MM.1S (cell line): Measurements from ENCODE around the gene TRAF3IP1.

Experiments
- DNase-seq: peaks from one replicate; pipeline ENCODE4 v3.0.0-alpha.2; 2015
- H2AFZ ChIP-seq: fragments of 300-600 bp; sonication (generic); 2 replicates; pipeline ENCODE4 v1.6.0; 2016; ENCODE audit warnings: antibody characterized with exemption, low read length
- H3F3A ChIP-seq: fragments of 300-600 bp; sonication (generic); 2 replicates; pipeline ENCODE4 v1.6.1; 2016; ENCODE audit warnings: mild to moderate bottlenecking, antibody characterized with exemption, low read length, moderate library complexity, mixed read lengths; ENCODE audit not compliant: insufficient read depth
- H3K27ac ChIP-seq: fragments of 300-600 bp; sonication (generic); 2 replicates; pipeline ENCODE4 v1.5.1; 2016; ENCODE audit warnings: mild to moderate bottlenecking, low read length
- H3K27me3 ChIP-seq: fragments of 300-600 bp; sonication (generic); replicated peaks from 2 replicates; pipeline ENCODE4 v1.6.0; 2016; ENCODE audit warnings: low read length; ENCODE audit not compliant: insufficient read depth
- H3K36me3 ChIP-seq: fragments of 300-600 bp; sonication (generic); replicated peaks from 2 replicates; pipeline ENCODE4 v1.6.1; 2016; ENCODE audit warnings: mild to moderate bottlenecking, low read length, mixed read lengths; ENCODE audit not compliant: insufficient read depth
- H3K4me1 ChIP-seq: fragments of 300-600 bp; sonication (generic); 2 replicates; pipeline ENCODE4 v1.6.1; 2016; ENCODE audit warnings: low read length, mixed read lengths
- H3K4me2 ChIP-seq: fragments of 300-600 bp; sonication (generic); 2 replicates; pipeline ENCODE4 v1.6.0; 2016; ENCODE audit warnings: low read depth, low read length
- H3K4me3 ChIP-seq: fragments of 300-600 bp; sonication (generic); 2 replicates; pipeline ENCODE4 v1.5.1; 2016; ENCODE audit warnings: low read length, mixed read lengths
- H3K79me2 ChIP-seq: fragments of 300-600 bp; sonication (generic); 2 replicates; pipeline ENCODE4 v1.6.1; 2016; ENCODE audit warnings: mixed run types, low read length, mixed read lengths
- H3K9ac ChIP-seq: fragments of 300-600 bp; sonication (generic); 2 replicates; pipeline ENCODE4 v1.6.1; 2016; ENCODE audit warnings: low read length, mixed read lengths
- H3K9me2 ChIP-seq: fragments of 300-600 bp; sonication (generic); replicated peaks from 2 replicates; pipeline ENCODE4 v1.6.1; 2016; ENCODE audit warnings: mild to moderate bottlenecking, low read length, mixed read lengths; ENCODE audit not compliant: insufficient read depth
- H3K9me3 ChIP-seq: fragments of 300-600 bp; sonication (generic); replicated peaks from 2 replicates; pipeline ENCODE4 v1.6.1; 2016; ENCODE audit warnings: mild to moderate bottlenecking, low read length, mixed read lengths; ENCODE audit not compliant: insufficient read depth
- H4K20me1 ChIP-seq: fragments of 300-600 bp; sonication (generic); 2 replicates; pipeline ENCODE4 v1.6.1; 2016; ENCODE audit warnings: mild to moderate bottlenecking, low read length, moderate library complexity, mixed read lengths; ENCODE audit not compliant: insufficient read depth
- CTCF ChIP-seq: fragments of 300-600 bp; sonication (generic); IDR thresholded peaks from 2 replicates; pipeline ENCODE4 v1.5.1; 2016; ENCODE audit warnings: antibody characterized with exemption, low read length, mixed read lengths
- EZH2 ChIP-seq: fragments of 300-600 bp; sonication (generic); optimal IDR thresholded peaks from 2 replicates; pipeline ENCODE3; 2017; ENCODE audit warnings: low read depth, mild to moderate bottlenecking, antibody characterized with exemption, low read length, mixed read lengths
- EZH2phosphoT487 ChIP-seq: fragments of 300-600 bp; sonication (generic); IDR thresholded peaks from 2 replicates; pipeline ENCODE4 v1.6.1; 2018; ENCODE audit warnings: antibody characterized with exemption, low read length

TRAF3IP1 gene

GRCh38 chr2:238381341-238382115 is 61.2 kb downstream of the TRAF3IP1 start:
- TF ChIP-seq CTCF = no peak
- DNase-seq = no peak
- H3K9me3 ChIP-seq = no peaks in the 10 kb centered on the region
- H3K27ac ChIP-seq = no peak overlapping the region
- no peak overlapping the region for H3K4me2 ChIP-seq
- no peaks in the 10 kb centered on the region for H3K27me3 ChIP-seq
- no peaks in the 10 kb centered on the region for H3K36me3 ChIP-seq
- no peaks in the 10 kb centered on the region for H3F3A ChIP-seq
- no peaks in the 10 kb centered on the region for H3K9me2 ChIP-seq
- no peak overlapping the region for H2AFZ ChIP-seq
- H3K9ac ChIP-seq = no peak overlapping the region
- H3K4me1 ChIP-seq = peaks cover 4% of the 10 kb centered on the region; the same call in 1 of the 2 replicates
- H3K79me2 ChIP-seq = no peaks in the 10 kb centered on the region
- no peak overlapping the region for H3K4me3 ChIP-seq
- H4K20me1 ChIP-seq = no peaks in the 10 kb centered on the region

DNA sequence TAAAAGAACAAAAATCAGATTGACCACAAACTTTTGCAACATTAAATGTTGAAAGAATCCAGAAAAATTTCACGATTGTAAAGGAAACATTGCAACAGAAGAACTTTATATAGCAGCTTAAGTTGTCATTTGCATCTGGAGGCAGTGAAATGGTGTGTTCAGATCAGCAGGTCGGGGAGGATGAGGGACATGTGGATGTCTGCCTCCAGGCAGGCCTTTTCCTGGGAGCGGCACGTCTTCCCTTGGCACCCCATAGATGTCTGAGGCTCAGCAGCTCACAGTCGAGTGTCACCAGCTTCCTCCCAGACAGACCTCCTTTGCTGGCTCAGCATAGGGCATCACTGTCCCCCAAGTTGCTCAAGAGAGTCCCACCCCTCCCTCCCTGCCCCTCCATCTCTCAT is 62.1 kb downstream of the TRAF3IP1 start:
- no peaks in the 10 kb centered on the region for H3K9me2 ChIP-seq
- H3K4me3 ChIP-seq = no peak overlapping the region
- no peaks in the 10 kb centered on the region for H3K4me1 ChIP-seq
- no peaks in the 10 kb centered on the region for H3K79me2 ChIP-seq
- H4K20me1 ChIP-seq = no peaks in the 10 kb centered on the region
- H3K36me3 ChIP-seq = no peaks in the 10 kb centered on the region
- H3K9me3 ChIP-seq = no peaks in the 10 kb centered on the region
- no peak overlapping the region for H2AFZ ChIP-seq
- no peak for DNase-seq
- no peak overlapping the region for H3K4me2 ChIP-seq
- no peak overlapping the region for H3K9ac ChIP-seq
- no peaks in the 10 kb centered on the region for H3F3A ChIP-seq
- TF ChIP-seq CTCF = no peak
- TF ChIP-seq EZH2phosphoT487 = no peak
- TF ChIP-seq EZH2 = no peak
- H3K27me3 ChIP-seq = no peaks in the 10 kb centered on the region
- H3K27ac ChIP-seq = no peak overlapping the region

DNA sequence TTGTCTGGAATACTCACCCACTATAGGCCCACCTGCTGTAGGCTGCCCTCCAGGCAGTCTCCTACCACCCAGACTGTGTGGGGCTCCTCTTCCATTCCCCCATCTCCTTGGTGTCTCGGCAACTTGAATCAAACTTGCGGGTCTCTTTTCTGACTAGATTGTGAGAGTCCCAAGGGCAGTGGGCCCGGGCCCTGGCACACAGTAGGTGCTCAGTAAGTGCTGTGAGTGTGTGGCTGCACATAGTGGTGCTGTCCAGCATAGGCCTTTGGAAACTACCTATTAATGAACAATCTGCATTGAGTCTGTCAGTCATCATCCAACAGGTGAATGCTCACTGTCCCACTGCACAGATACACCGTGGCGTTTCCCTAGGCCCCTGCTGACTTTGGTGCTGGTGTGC is 62.8 kb downstream of the TRAF3IP1 start:
- no peak for TF ChIP-seq CTCF
- no peak for TF ChIP-seq EZH2
- TF ChIP-seq EZH2phosphoT487 = no peak
- Histone ChIP-seq H3K4me1 (no peaks in the 10 kb centered on the region), H3K9me3 (no peaks in the 10 kb centered on the region), H2AFZ (no peak overlapping the region), H3K9ac (no peak overlapping the region), H3K4me3 (no peak overlapping the region), H3F3A (no peaks in the 10 kb centered on the region), H3K27me3 (no peaks in the 10 kb centered on the region), H3K4me2 (no peak overlapping the region), H3K79me2 (no peaks in the 10 kb centered on the region), H3K9me2 (no peaks in the 10 kb centered on the region), H3K27ac (no peak overlapping the region), H3K36me3 (no peaks in the 10 kb centered on the region), H4K20me1 (no peaks in the 10 kb centered on the region)
- DNase-seq = no peak
